ENCODE data around the gene CAMK2A.

DNA sequence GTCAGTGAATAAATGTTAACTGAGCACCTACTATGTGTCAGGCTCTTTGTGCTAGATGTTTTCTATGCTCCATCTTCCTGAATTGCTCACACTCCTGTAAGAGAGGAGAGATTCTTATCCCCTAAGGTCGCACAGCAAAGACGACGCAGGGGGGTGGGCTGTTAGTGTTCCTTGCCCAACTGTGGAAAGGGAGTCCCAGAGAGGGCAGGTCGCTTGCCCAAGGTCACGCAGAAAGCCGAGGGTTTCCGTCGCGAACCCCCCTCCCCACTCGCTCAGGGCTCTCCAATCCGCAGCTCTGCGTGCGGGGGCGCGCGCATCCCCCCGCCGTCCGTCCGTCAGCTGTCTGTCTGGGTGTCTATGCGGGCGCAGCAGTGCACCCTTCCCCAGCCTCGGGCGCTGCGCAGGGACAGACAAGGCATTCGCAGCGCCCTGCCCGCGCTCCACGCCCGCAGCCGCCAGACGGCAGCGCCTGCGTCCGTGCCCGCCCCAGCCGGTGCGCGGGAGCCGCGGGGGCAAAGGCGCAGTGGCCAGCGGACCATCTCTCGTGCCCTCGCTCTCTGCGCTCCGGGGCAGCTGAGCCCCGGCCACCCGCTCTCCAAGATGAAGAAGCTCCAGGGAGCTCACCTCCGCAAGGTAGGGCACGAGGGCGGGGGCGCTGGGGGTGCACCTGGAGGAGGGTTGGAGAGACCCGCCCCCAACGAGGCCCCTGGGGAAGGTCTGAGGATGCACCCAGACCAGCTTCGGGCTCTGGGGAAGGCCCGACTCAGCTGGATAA is 99.7 kb downstream of the CAMK2A start, which contains the start of gene SLC6A7:
- TF ChIP-seq, protein P1, sequence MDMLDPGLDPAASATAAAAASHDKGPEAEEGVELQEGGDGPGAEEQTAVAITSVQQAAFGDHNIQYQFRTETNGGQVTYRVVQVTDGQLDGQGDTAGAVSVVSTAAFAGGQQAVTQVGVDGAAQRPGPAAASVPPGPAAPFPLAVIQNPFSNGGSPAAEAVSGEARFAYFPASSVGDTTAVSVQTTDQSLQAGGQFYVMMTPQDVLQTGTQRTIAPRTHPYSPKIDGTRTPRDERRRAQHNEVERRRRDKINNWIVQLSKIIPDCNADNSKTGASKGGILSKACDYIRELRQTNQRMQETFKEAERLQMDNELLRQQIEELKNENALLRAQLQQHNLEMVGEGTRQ (IDR thresholded peaks at IDR 0.05; ENCODE audit: low read depth, low read length), result no peak
- TF ChIP-seq, protein P2, sequence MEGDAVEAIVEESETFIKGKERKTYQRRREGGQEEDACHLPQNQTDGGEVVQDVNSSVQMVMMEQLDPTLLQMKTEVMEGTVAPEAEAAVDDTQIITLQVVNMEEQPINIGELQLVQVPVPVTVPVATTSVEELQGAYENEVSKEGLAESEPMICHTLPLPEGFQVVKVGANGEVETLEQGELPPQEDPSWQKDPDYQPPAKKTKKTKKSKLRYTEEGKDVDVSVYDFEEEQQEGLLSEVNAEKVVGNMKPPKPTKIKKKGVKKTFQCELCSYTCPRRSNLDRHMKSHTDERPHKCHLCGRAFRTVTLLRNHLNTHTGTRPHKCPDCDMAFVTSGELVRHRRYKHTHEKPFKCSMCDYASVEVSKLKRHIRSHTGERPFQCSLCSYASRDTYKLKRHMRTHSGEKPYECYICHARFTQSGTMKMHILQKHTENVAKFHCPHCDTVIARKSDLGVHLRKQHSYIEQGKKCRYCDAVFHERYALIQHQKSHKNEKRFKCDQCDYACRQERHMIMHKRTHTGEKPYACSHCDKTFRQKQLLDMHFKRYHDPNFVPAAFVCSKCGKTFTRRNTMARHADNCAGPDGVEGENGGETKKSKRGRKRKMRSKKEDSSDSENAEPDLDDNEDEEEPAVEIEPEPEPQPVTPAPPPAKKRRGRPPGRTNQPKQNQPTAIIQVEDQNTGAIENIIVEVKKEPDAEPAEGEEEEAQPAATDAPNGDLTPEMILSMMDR (conservative IDR thresholded peaks at IDR 0.05; ENCODE audit: low read depth, low read length), result no peak
- TF ChIP-seq POLR2A (IDR thresholded peaks at IDR 0.05; ENCODE audit: low read depth, low read length) (no peak), RAD21 (IDR thresholded peaks at IDR 0.05; ENCODE audit: low read length) (no peak), CEBPB (IDR thresholded peaks at IDR 0.05; ENCODE audit: low read depth, low read length) (no peak), MAFK (IDR thresholded peaks at IDR 0.05; ENCODE audit: low read depth, low read length) (no peak), NFE2L2 (IDR thresholded peaks at IDR 0.05; ENCODE audit: low read depth, low read length) (no peak), BHLHE40 (IDR thresholded peaks at IDR 0.05; ENCODE audit: low read depth, low read length) (no peak), SMC3 (IDR thresholded peaks at IDR 0.05; ENCODE audit: low read depth, low read length) (no peak), MXI1 (IDR thresholded peaks at IDR 0.05; ENCODE audit: borderline replicate concordance, low read depth, low read length) (no peak), RCOR1 (IDR thresholded peaks at IDR 0.05; ENCODE audit: insufficient replicate concordance, low read length) (no peak), CHD1 (IDR thresholded peaks at IDR 0.05; ENCODE audit: low read depth, low read length) (no peak), FOS (IDR thresholded peaks at IDR 0.05; ENCODE audit: low read depth, low read length) (no peak)

All from IMR-90 (cell line).